ENCODE data around the gene ZNF579.

The ZNF579 gene

DNA sequence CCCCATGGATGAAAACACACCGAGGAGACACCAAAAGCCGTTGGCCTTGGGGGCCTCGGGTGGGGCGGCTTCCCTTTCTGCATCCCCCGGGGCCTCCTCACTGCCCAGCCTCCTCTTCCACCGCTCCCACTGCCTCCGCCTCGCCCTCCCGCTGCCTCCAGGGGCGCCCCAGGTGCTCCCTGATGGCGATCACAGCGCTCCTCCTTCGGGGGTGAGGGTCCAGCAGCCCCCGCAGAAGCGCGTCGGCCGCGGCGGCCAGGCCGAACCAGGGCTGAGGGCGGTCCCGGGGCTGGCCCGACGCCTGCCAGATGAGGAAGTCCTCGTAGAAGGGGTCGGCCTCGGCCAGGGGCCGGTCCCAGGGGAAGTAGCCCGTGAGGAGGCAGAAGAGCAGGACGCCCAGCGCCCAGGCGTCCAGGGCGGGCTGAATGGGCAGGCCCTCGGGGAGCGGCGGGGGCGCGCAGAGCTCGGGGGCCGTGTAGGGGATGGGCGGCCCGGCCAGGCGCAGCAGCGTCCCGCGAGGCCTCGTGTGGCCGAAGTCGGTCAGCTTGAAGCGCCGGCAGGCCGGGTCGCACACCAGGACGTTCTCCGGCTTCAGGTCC lies 50.9 kb downstream of the ZNF579 start:
- H3K4me2 ChIP-seq (ENCODE audit: insufficient read depth, low read length), result no peak overlapping the region
- H3K4me1 ChIP-seq (ENCODE audit: insufficient read depth, low read length), result no peaks in the 10 kb centered on the region
- no peaks in the 10 kb centered on the region for H4K20me1 ChIP-seq (ENCODE audit: insufficient read depth, low read length)
- no peak overlapping the region for H3K4me3 ChIP-seq (ENCODE audit: low read depth in 1 of 2, low read length in 2 of 2)
- no peak overlapping the region for H3K9ac ChIP-seq (ENCODE audit: low read depth, low read length)
- no peaks in the 10 kb centered on the region for H3K27me3 ChIP-seq (ENCODE audit: insufficient read depth, low read length, poor library complexity)
- peaks cover 3% of the 10 kb centered on the region for H3K9me3 ChIP-seq (ENCODE audit: insufficient read depth, low read length, severe bottlenecking)
- H3K27ac ChIP-seq (ENCODE audit: low read length), result no peak overlapping the region
- no peak overlapping the region for H2AFZ ChIP-seq (ENCODE audit: low read depth, low read length)
- no peak for DNase-seq
- TF ChIP-seq, protein P1, sequence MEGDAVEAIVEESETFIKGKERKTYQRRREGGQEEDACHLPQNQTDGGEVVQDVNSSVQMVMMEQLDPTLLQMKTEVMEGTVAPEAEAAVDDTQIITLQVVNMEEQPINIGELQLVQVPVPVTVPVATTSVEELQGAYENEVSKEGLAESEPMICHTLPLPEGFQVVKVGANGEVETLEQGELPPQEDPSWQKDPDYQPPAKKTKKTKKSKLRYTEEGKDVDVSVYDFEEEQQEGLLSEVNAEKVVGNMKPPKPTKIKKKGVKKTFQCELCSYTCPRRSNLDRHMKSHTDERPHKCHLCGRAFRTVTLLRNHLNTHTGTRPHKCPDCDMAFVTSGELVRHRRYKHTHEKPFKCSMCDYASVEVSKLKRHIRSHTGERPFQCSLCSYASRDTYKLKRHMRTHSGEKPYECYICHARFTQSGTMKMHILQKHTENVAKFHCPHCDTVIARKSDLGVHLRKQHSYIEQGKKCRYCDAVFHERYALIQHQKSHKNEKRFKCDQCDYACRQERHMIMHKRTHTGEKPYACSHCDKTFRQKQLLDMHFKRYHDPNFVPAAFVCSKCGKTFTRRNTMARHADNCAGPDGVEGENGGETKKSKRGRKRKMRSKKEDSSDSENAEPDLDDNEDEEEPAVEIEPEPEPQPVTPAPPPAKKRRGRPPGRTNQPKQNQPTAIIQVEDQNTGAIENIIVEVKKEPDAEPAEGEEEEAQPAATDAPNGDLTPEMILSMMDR (IDR thresholded peaks at IDR 0.05; ENCODE audit: borderline replicate concordance, extremely low read depth, low read length, poor library complexity, severe bottlenecking), result no peak
- TF ChIP-seq EZH2 (IDR thresholded peaks at IDR 0.05; ENCODE audit: borderline replicate concordance, low read depth, low read length, severe bottlenecking), result no peak
- no peak for ATAC-seq (ENCODE audit: insufficient read depth, low read depth)
- no peaks in the 10 kb centered on the region for H3K79me2 ChIP-seq (ENCODE audit: insufficient read depth, low read length)
- H3K36me3 ChIP-seq (ENCODE audit: insufficient read depth, low read length), result no peaks in the 10 kb centered on the region

DNA sequence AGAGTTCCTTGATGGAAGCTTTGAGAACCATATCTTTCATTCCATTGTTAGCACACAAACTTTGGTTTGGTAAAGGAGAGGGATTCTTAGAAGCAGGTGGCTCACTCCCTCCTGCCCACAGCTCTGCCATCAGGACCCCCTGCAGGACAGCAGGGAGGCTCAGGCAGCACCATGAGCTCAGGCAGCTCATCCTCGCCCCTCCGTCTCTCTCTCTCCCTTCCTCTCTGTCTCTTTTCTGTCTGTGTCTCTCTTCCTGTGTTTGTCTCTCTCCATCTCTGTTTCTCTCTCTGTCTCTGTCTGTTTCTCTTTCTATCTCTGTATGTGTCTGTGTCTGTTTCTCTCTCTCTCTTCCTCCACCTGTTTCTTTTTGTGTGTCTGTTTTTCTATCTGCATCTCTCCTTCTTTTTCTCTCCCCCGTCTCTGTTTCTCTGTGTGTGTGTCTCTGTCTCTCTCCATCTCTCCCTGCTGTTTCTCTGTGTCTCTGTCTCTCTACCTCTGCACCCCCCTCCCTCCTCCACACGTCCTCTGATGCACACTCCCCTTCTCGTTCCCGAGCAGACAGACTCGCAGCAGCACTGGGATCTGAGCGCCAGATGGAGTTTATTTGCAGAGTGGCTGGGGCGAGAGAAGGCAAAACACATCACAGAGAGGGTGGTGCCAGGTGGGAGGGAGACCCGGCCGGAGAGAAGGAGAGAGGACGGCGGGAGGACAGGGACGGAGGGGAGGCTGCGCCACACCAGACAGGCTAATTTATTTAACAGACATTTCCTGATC lies 52.4 kb downstream of the ZNF579 start:
- H3K36me3 ChIP-seq (ENCODE audit: insufficient read depth, low read length), result no peaks in the 10 kb centered on the region
- DNase-seq (no peak), ATAC-seq (ENCODE audit: insufficient read depth, low read depth) (no peak)
- H3K4me3 ChIP-seq (ENCODE audit: low read depth in 1 of 2, low read length in 2 of 2), result no peak overlapping the region
- H4K20me1 ChIP-seq (ENCODE audit: insufficient read depth, low read length), result no peaks in the 10 kb centered on the region
- H3K9me3 ChIP-seq (ENCODE audit: insufficient read depth, low read length, severe bottlenecking), result peaks cover 3% of the 10 kb centered on the region
- no peak for TF ChIP-seq EZH2 (IDR thresholded peaks at IDR 0.05; ENCODE audit: borderline replicate concordance, low read depth, low read length, severe bottlenecking)
- TF ChIP-seq, protein P1 (IDR thresholded peaks at IDR 0.05; ENCODE audit: borderline replicate concordance, extremely low read depth, low read length, poor library complexity, severe bottlenecking), result no peak
- no peaks in the 10 kb centered on the region for H3K27me3 ChIP-seq (ENCODE audit: insufficient read depth, low read length, poor library complexity)
- H3K4me2 ChIP-seq (ENCODE audit: insufficient read depth, low read length), result no peak overlapping the region
- no peaks in the 10 kb centered on the region for H3K79me2 ChIP-seq (ENCODE audit: insufficient read depth, low read length)
- H3K9ac ChIP-seq (ENCODE audit: low read depth, low read length), result no peak overlapping the region
- no peaks in the 10 kb centered on the region for H3K4me1 ChIP-seq (ENCODE audit: insufficient read depth, low read length)
- H3K27ac ChIP-seq (ENCODE audit: low read length), result no peak overlapping the region
- H2AFZ ChIP-seq (ENCODE audit: low read depth, low read length), result no peak overlapping the region

DNA sequence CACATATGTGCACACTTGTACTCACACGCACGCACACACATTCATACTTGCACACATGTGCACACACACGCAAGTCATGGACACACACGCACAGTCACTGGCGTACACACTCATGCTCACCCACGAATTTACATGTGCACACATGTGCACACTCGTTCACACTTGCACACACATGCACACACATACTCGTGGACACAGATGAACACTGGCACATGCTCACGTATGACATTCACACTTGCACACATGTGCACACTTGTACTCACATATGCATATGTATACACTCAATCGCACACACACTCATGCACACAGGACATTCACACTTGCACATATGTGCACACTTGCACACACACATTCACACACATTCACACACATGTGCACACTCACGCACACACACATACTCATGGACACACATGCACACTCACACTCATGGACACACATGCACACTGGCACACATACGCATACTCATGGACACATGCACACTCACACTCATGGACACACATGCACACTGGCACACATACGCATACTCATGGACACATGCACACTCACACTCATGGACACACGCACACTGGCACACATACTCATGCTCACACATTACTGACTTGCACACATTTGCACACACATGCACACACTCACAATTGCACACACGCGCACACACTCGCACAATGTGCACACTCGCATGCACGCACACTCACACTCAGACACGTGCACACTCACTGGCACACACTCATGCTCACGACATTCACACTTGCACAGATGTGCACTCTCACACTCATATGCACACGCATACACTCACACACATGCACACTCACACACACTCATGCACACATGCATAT lies 53.2 kb downstream of the ZNF579 start:
- DNase-seq (no peak), ATAC-seq (ENCODE audit: insufficient read depth, low read depth) (no peak)
- Histone ChIP-seq H3K79me2 (ENCODE audit: insufficient read depth, low read length) (no peaks in the 10 kb centered on the region), H3K27ac (ENCODE audit: low read length) (no peak overlapping the region), H3K27me3 (ENCODE audit: insufficient read depth, low read length, poor library complexity) (no peaks in the 10 kb centered on the region), H3K36me3 (ENCODE audit: insufficient read depth, low read length) (no peaks in the 10 kb centered on the region), H3K9ac (ENCODE audit: low read depth, low read length) (no peak overlapping the region), H3K9me3 (ENCODE audit: insufficient read depth, low read length, severe bottlenecking) (peaks cover 3% of the 10 kb centered on the region), H3K4me1 (ENCODE audit: insufficient read depth, low read length) (no peaks in the 10 kb centered on the region), H4K20me1 (ENCODE audit: insufficient read depth, low read length) (no peaks in the 10 kb centered on the region), H2AFZ (ENCODE audit: low read depth, low read length) (no peak overlapping the region), H3K4me3 (ENCODE audit: low read depth in 1 of 2, low read length in 2 of 2) (no peak overlapping the region), H3K4me2 (ENCODE audit: insufficient read depth, low read length) (no peak overlapping the region)
- TF ChIP-seq EZH2 (IDR thresholded peaks at IDR 0.05; ENCODE audit: borderline replicate concordance, low read depth, low read length, severe bottlenecking), result no peak
- TF ChIP-seq, protein P1 (IDR thresholded peaks at IDR 0.05; ENCODE audit: borderline replicate concordance, extremely low read depth, low read length, poor library complexity, severe bottlenecking), result no peak

All from DND-41 (cell line).